VCaP (cell line): ENCODE measurements around the gene PCDHGB3.
"Not testable (repeated sequence)": the region's sequence is repeated elsewhere in the genome, so short reads cannot be mapped to it uniquely, and the experiment has no call there.

ENCODE experiments used
- H3K27ac ChIP-seq: fragments of 450-650 bp; 2 replicates; pipeline ENCODE4 v1.5.1; 2017
- CTCF ChIP-seq: fragments of 450-650 bp; conservative IDR thresholded peaks from 2 replicates; pipeline ENCODE4 v1.5.1; 2017; ENCODE audit warnings: mild to moderate bottlenecking, moderate library complexity

The PCDHGB3 gene

GRCh38 chr5:141403387-141403786 is 33.3 kb downstream of the PCDHGB3 start:
- TF ChIP-seq CTCF, result no peak
- no peak overlapping the region for H3K27ac ChIP-seq

GRCh38 chr5:141407790-141408505 is 37.9 kb downstream of the PCDHGB3 start, which contains the start of gene PCDHGB6:
Gene PCDHGB6, plus strand, starts transcription at chr5:141408021. Its CDS starts 182 bp downstream, at chr5:141408203.
- not testable (repeated sequence) for H3K27ac ChIP-seq

- H3K27ac ChIP-seq, result no peak overlapping the region
- no peak for TF ChIP-seq CTCF
These were observed 39.7 kb downstream of the PCDHGB3 start for GRCh38 chr5:141409598-141410306.

GRCh38 chr5:141411575-141411974 is 41.5 kb downstream of the PCDHGB3 start:
- no peak for TF ChIP-seq CTCF
- H3K27ac ChIP-seq, result no peak overlapping the region

GRCh38 chr5:141412854-141413539 is 43.0 kb downstream of the PCDHGB3 start, which contains the start of gene PCDHGA10:
Gene PCDHGA10, plus strand, starts transcription at chr5:141412987. Its CDS starts 189 bp downstream, at chr5:141413176.
- TF ChIP-seq CTCF, result peak; percentile 63
- no peak within 1 kb of the TSS for H3K27ac ChIP-seq

- TF ChIP-seq CTCF, result no peak
- H3K27ac ChIP-seq, result no peak overlapping the region
These were observed 43.6 kb downstream of the PCDHGB3 start for GRCh38 chr5:141413540-141414069.

GRCh38 chr5:141414548-141415274 is 44.7 kb downstream of the PCDHGB3 start:
- not testable (repeated sequence) for H3K27ac ChIP-seq

GRCh38 chr5:141415275-141415618 is 45.2 kb downstream of the PCDHGB3 start:
- not testable (repeated sequence) for H3K27ac ChIP-seq
